Upper lobe of left lung (tissue), 6 donors: Measurements from ENCODE around the gene LITAFD. TPM values are rescaled to one million over a fixed set of nuclear protein-coding genes. Genes with fewer than 3 reads are reported as not detected.

Experiments used
- ATAC-seq, 2 donors: fragments of 200-7000 bp; cut with Tn5 transposase; one replicate each; pipeline ENCODE4 v1.9.1; 2022; ENCODE audit warnings: mild to moderate bottlenecking in 2 of 2, moderate library complexity in 2 of 2; ENCODE audit not compliant: low FRiP score in 2 of 2
- DNase-seq, 2 donors: peaks; one replicate each; pipeline ENCODE4 v3.0.0-alpha.2; 2019 to 2020
- H3K27ac ChIP-seq, 4 donors: fragments of 200-600 bp; sonication (generic); one replicate each; pipeline ENCODE4 v1.5.1; 2016 to 2019
- H3K27me3 ChIP-seq, 4 donors: fragments of 200-600 bp; sonication (generic); one replicate each; pipeline ENCODE4 v1.5.1; 2017 to 2019
- H3K36me3 ChIP-seq, 4 donors: fragments of 200-600 bp; sonication (generic); one replicate each; pipeline ENCODE4 v1.5.1; 2016 to 2019
- H3K4me1 ChIP-seq, 4 donors: fragments of 200-600 bp; sonication (generic); one replicate each; pipeline ENCODE4 v1.5.1; 2018 to 2019
- H3K4me3 ChIP-seq, 4 donors: fragments of 200-600 bp; sonication (generic); one replicate each; pipeline ENCODE4 v1.5.1; 2017 to 2019; ENCODE audit warnings: mild to moderate bottlenecking in 2 of 4, moderate library complexity in 1 of 4
- H3K9me3 ChIP-seq, 4 donors: fragments of 200-600 bp; sonication (generic); one replicate each; pipeline ENCODE4 v1.5.1; 2018 to 2019
- EP300 ChIP-seq, 4 donors: sonication (generic); formaldehyde crosslinking; IDR thresholded peaks; one replicate each; pipeline ENCODE4 v1.5.1; 2017; ENCODE audit warnings: antibody characterized with exemption in 4 of 4, control low read depth in 2 of 4
- POLR2A ChIP-seq, 4 donors: fragments of 450-650 bp; IDR thresholded peaks; one replicate each; pipeline ENCODE4 v1.5.1; 2016 to 2017; ENCODE audit warnings: antibody characterized with exemption in 4 of 4, mild to moderate bottlenecking in 2 of 4
- POLR2AphosphoS5 ChIP-seq, 2 donors: sonication (generic); formaldehyde crosslinking; IDR thresholded peaks; one replicate each; pipeline ENCODE4 v1.5.1; 2017; ENCODE audit warnings: antibody characterized with exemption in 2 of 2
- WGBS, 2 donors: methylation state at CpG; one replicate each; pipeline ENCODE4 v1.1.5; 2017 to 2018; 5-methylcytosine and 5-hydroxymethylcytosine counted together
- total RNA-seq, 6 donors: library from RNA; depleted of rRNA in 4 of 6; stranded (reverse); fragments of >200 nt in 4 of 6; gene quantifications; one replicate each; pipeline versions ENCODE4 v1.1.0 to v1.2.1, GENCODE V29; 2016 to 2021
- TF ChIP-seq, protein P1 (sequence below), 6 experiments: fragments of 450-650 bp in 4 of 6; fragments of 200-600 bp in 2 of 6; sonication (generic) in 2 of 6; IDR thresholded peaks; one replicate each; pipeline ENCODE4 v1.5.1; 2016 to 2019; ENCODE audit warnings: antibody characterized with exemption in 6 of 6
- donor health status: DM: no; HTN: no; CAD: no; lungs with moderate emphysema.
- donor health status: DM: no; HTN: yes; CAD: no; lungs with severe emphysema.

LITAFD gene
- total RNA-seq, 6 donors from 2014 or later: not detected

DNA sequence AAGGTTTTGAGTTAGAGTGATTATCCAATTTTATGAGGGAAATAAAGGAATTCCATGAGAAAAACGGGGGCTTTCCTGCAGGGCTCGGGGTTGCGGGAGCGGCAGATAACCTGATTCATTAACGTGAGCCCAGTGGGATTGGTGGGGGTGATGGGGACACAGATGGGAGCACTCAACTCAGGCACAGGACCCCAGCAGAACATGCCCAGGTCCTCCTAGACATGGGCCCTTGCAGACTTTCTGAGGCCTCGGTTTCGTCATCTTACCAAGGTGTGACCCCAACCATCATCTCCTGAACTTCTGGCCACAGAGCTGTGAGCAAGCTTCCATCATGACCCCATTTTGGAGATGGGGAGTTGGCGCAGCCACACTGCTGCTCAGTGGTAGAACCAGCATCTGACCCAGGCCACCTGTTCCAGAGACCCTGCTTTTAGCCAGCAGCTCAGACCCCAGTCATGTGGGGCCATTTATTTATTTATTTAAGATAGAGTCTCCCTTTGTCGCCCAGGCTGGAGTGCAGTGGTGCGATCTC lies 35.7 kb upstream of the LITAFD start:
- peaks cover 0 to 42% (median 23%) of the 10 kb centered on the region in 4 donors for H3K36me3 ChIP-seq
- H3K4me1 ChIP-seq: peaks cover 16 to 32% (median 24%) of the 10 kb centered on the region in 4 donors
- H3K9me3 ChIP-seq: no peaks in the 10 kb centered on the region
- TF ChIP-seq, protein P1, sequence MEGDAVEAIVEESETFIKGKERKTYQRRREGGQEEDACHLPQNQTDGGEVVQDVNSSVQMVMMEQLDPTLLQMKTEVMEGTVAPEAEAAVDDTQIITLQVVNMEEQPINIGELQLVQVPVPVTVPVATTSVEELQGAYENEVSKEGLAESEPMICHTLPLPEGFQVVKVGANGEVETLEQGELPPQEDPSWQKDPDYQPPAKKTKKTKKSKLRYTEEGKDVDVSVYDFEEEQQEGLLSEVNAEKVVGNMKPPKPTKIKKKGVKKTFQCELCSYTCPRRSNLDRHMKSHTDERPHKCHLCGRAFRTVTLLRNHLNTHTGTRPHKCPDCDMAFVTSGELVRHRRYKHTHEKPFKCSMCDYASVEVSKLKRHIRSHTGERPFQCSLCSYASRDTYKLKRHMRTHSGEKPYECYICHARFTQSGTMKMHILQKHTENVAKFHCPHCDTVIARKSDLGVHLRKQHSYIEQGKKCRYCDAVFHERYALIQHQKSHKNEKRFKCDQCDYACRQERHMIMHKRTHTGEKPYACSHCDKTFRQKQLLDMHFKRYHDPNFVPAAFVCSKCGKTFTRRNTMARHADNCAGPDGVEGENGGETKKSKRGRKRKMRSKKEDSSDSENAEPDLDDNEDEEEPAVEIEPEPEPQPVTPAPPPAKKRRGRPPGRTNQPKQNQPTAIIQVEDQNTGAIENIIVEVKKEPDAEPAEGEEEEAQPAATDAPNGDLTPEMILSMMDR (IDR thresholded peaks at IDR 0.05): no peak
- TF ChIP-seq POLR2AphosphoS5 (IDR thresholded peaks at IDR 0.05): no peak
- TF ChIP-seq POLR2A (IDR thresholded peaks at IDR 0.05): no peak
- TF ChIP-seq EP300 (IDR thresholded peaks at IDR 0.05): no peak
- ATAC-seq (no peak), DNase-seq (no peak)
- H3K27ac ChIP-seq: no peak overlapping the region
- 84 to 89% methylated on average over 9 to 10 of the region's 10 CpGs for WGBS, 2 donors
- no peak overlapping the region for H3K4me3 ChIP-seq
- H3K27me3 ChIP-seq: no peaks in the 10 kb centered on the region

DNA sequence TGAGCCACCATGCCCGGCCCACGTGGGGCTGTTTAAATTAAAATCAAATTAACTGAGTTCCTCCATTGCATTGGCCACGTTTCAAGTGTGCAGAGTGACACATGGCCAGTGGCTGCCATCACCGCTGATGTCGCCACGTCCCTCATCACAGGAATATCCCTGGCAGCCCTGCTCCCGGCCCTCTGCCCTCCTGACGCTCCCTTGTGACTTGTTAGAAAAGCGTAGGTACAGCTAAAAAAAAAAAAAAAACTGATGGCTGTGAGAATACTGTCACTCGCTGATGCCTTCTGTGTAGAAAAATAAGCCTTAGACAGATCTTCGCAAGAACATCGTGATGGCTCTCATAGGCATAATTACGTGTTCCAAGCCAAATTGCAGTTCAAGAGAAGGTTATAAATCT lies 35.0 kb upstream of the LITAFD start:
- H3K9me3 ChIP-seq: no peaks in the 10 kb centered on the region
- peak overlapping the region in 1 of 4 donors; percentile 44 for H3K27ac ChIP-seq
- 81 to 87% methylated on average over 13 of the region's 13 CpGs for WGBS, 2 donors
- H3K27me3 ChIP-seq: no peaks in the 10 kb centered on the region
- ATAC-seq (no peak), DNase-seq (no peak)
- TF ChIP-seq POLR2AphosphoS5 (IDR thresholded peaks at IDR 0.05): no peak
- TF ChIP-seq EP300 (IDR thresholded peaks at IDR 0.05): no peak
- TF ChIP-seq POLR2A (IDR thresholded peaks at IDR 0.05): no peak
- peaks cover 16 to 35% (median 25%) of the 10 kb centered on the region in 4 donors for H3K4me1 ChIP-seq
- no peak overlapping the region for H3K4me3 ChIP-seq
- peaks cover 0 to 43% (median 23%) of the 10 kb centered on the region in 4 donors for H3K36me3 ChIP-seq

DNA sequence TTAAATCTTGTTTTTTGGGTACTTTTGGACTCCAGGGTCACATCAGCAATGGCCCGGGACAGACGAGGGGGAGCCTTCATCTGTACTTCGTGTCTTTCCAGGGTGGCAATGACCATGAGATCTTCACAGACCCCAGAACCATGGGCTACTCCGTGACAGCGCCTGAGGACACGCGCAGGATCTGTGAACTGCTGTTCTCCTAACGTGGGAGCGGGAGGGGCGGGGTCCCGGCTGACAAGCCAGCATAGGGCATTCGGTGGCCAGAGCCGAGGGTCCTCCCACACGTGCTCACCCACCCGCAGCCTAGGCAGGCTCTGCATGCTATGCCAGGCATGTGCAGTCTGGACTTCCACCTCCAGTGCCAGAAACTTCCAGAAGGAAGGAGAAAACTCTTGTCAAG lies 34.5 kb upstream of the LITAFD start:
- DNase-seq: no peak
- H3K4me1 ChIP-seq: peaks cover 16 to 37% (median 27%) of the 10 kb centered on the region in 4 donors
- H3K27me3 ChIP-seq: no peaks in the 10 kb centered on the region
- no peak for TF ChIP-seq POLR2AphosphoS5 (IDR thresholded peaks at IDR 0.05)
- TF ChIP-seq, protein P1 (IDR thresholded peaks at IDR 0.05): no peak
- TF ChIP-seq POLR2A (IDR thresholded peaks at IDR 0.05): no peak
- TF ChIP-seq EP300 (IDR thresholded peaks at IDR 0.05): no peak
- 97% methylated on average over 14 to 15 of the region's 15 CpGs for WGBS, 2 donors
- H3K9me3 ChIP-seq: no peaks in the 10 kb centered on the region
- peak overlapping the region in 3 of 4 donors; percentile 0 to 44 (median 2) for H3K27ac ChIP-seq
- peak in 1 of 2 donors; percentile 11 for ATAC-seq
- H3K4me3 ChIP-seq: no peak overlapping the region
- H3K36me3 ChIP-seq: peaks cover 0 to 48% (median 24%) of the 10 kb centered on the region in 4 donors

DNA sequence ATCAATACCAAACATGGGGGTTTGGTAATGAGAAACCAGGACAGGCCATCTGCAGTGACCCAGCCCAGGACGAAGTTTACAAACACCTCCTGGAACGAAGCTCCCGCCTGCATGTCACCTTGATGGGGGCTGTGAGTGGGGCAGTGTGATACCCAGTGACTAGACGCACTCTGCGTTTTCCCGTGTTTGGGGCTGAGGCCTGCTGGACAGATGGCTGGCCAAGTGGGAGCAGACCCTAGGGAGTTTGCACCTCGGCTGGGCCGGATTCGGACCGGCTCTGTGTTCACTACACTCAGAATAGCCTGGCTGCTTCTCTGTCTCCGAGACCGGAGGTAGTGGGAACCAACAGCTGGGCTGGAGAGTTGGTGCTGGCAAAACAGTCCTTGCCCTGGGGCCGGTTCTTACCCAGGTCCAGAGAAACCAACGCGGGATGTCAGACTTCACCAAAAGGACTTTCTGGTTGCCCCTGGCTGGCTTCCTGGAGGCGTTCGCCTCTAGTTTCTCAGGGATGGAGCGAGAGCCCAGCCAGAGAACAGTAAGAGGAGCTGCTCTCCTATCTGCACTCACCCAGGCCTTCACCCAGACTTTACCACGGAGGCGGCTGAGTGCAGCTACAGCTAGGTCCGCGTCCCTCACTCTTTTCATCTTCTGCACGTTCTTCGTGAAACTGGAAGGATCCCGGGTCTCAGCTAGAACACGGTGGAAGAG lies 33.8 kb upstream of the LITAFD start:
- no peak for ATAC-seq
- Histone ChIP-seq H3K4me1 (peaks cover 16 to 40% (median 27%) of the 10 kb centered on the region in 4 donors), H3K9me3 (no peaks in the 10 kb centered on the region), H3K4me3 (no peak overlapping the region), H3K27me3 (no peaks in the 10 kb centered on the region), H3K36me3 (peaks cover 0 to 53% (median 29%) of the 10 kb centered on the region in 4 donors), H3K27ac (peak overlapping the region in 3 of 4 donors; percentile 44 to 77 (median 62))
- WGBS, 2 donors: 95 to 96% methylated on average over 11 to 26 of the region's 26 CpGs
- no peak for DNase-seq
- TF ChIP-seq POLR2A (IDR thresholded peaks at IDR 0.05) (no peak), EP300 (IDR thresholded peaks at IDR 0.05) (no peak), POLR2AphosphoS5 (IDR thresholded peaks at IDR 0.05) (no peak)
- TF ChIP-seq, protein P1 (IDR thresholded peaks at IDR 0.05): no peak

DNA sequence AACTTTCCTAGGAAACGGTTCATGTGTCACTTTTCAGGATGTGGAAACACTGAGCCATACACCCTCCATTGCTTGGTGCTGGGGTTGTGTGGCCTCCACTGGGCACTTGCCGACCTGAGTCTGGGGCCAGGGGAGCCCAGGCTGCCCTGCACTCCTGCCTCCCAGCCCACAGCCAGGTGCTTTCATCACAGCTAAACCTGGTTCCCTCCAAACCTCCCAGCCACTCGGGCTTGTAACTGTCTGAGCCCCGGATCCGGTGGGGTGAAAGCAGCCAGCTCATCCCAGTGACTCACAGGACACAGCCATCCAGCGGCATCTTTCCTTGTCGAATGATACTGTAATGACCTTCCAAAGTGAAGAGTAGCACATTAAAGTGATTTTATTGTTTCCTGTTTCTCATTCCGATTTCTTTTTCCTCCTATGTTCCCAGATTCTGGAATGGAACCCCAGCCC lies 33.2 kb upstream of the LITAFD start:
- no peak overlapping the region for H3K4me3 ChIP-seq
- TF ChIP-seq, protein P1 (IDR thresholded peaks at IDR 0.05): no peak
- no peak for TF ChIP-seq POLR2AphosphoS5 (IDR thresholded peaks at IDR 0.05)
- no peak for TF ChIP-seq EP300 (IDR thresholded peaks at IDR 0.05)
- no peak for TF ChIP-seq POLR2A (IDR thresholded peaks at IDR 0.05)
- DNase-seq: no peak
- peak overlapping the region in 3 of 4 donors; percentile 62 to 86 (median 77) for H3K27ac ChIP-seq
- WGBS, 2 donors: 89 to 94% methylated on average over 4 to 8 of the region's 8 CpGs
- peaks cover 0 to 59% (median 33%) of the 10 kb centered on the region in 4 donors for H3K36me3 ChIP-seq
- no peak for ATAC-seq
- no peaks in the 10 kb centered on the region for H3K27me3 ChIP-seq
- peaks cover 16 to 46% (median 29%) of the 10 kb centered on the region in 4 donors for H3K4me1 ChIP-seq
- no peaks in the 10 kb centered on the region for H3K9me3 ChIP-seq
